H1 (cell line): ENCODE results near the gene BLNK. TPM values are rescaled to one million over a fixed set of nuclear protein-coding genes. Genes with fewer than 3 reads are reported as not detected.

Source experiments
- CTCF ChIA-PET: fragments of 300-600 bp; sonication (Branson Sonifier 250); formaldehyde crosslinking; loops from one replicate; lab custom pipeline; 2021; ENCODE audit not compliant: partially characterized antibody; lab: Charles Lee
- POLR2A ChIA-PET: fragments of 300-600 bp; sonication (Branson Sonifier 250); formaldehyde crosslinking; loops from one replicate; lab custom pipeline; 2021; ENCODE audit warnings: inconsistent platforms; ENCODE audit not compliant: partially characterized antibody; lab: Charles Lee
- DNase-seq, 2 experiments: peaks; one replicate each; pipeline versions ENCODE4 v3.0.0 to v3.0.0-alpha.2; 2010 to 2022; ENCODE audit warnings: low spot score in 2 of 2, low read depth in 1 of 2, mixed read lengths in 1 of 2
- FAIRE-seq: peaks from 2 replicates; lab custom pipeline; 2011; peaks lifted over from hg19 to GRCh38; lab: Jason Lieb, UNC
- H2AFZ ChIP-seq: 2 replicates; pipeline ENCODE4 v1.8.1; 2012; ENCODE audit warnings: low read length, inconsistent platforms
- H2AK5ac ChIP-seq: 2 replicates; pipeline ENCODE4 v1.6.1; 2013; ENCODE audit warnings: low read depth, low read length
- H2BK120ac ChIP-seq: replicated peaks from 2 replicates; pipeline ENCODE3; 2013; ENCODE audit warnings: low read depth, low read length, inconsistent platforms
- H2BK12ac ChIP-seq: 2 replicates; pipeline ENCODE4 v1.6.1; 2013; ENCODE audit warnings: low read depth, low read length
- H2BK15ac ChIP-seq: 2 replicates; pipeline ENCODE4 v1.6.1; 2013; ENCODE audit warnings: low read length
- H2BK20ac ChIP-seq: 2 replicates; pipeline ENCODE4 v1.6.1; 2013; ENCODE audit warnings: low read length
- H2BK5ac ChIP-seq: 2 replicates; pipeline ENCODE4 v1.6.1; 2013; ENCODE audit warnings: low read depth, low read length
- H3K14ac ChIP-seq: 2 replicates; pipeline ENCODE4 v1.6.1; 2013; ENCODE audit warnings: inconsistent platforms; ENCODE audit not compliant: insufficient read length
- H3K18ac ChIP-seq: 2 replicates; pipeline ENCODE4 v1.6.1; 2013; ENCODE audit warnings: low read length; ENCODE audit errors: extremely low read depth
- H3K23ac ChIP-seq: 2 replicates; pipeline ENCODE4 v1.6.1; 2013; ENCODE audit warnings: inconsistent platforms; ENCODE audit not compliant: insufficient read length
- H3K23me2 ChIP-seq: 2 replicates; pipeline ENCODE4 v1.6.1; 2013; ENCODE audit warnings: low read depth, low read length
- H3K27ac ChIP-seq: 2 replicates; pipeline ENCODE4 v1.6.1; 2011; ENCODE audit warnings: low read depth, low read length, inconsistent platforms
- H3K27me3 ChIP-seq, 4 experiments: replicated peaks in 1 of 4; 1 replicate in 1 of 4; 2 replicates in 3 of 4; pipeline versions ENCODE4 v1.6.1 to v1.8.1; 2011 to 2013; ENCODE audit warnings: low read length in 3 of 4, mild to moderate bottlenecking in 3 of 4, inconsistent platforms in 2 of 4, mixed read lengths in 2 of 4, moderate library complexity in 1 of 4; ENCODE audit not compliant: control insufficient read depth in 3 of 4, insufficient read depth in 3 of 4; ENCODE audit errors: extremely low read depth in 1 of 4
- H3K36me3 ChIP-seq, 4 experiments: 2 replicates each; pipeline versions ENCODE4 v1.6.1 to v1.8.1; 2011 to 2013; ENCODE audit warnings: mild to moderate bottlenecking in 4 of 4, low read length in 3 of 4, moderate library complexity in 2 of 4, control low read depth in 1 of 4, inconsistent platforms in 1 of 4; ENCODE audit not compliant: insufficient read depth in 4 of 4, control insufficient read depth in 2 of 4
- H3K4ac ChIP-seq: replicated peaks from 2 replicates; pipeline ENCODE3; 2013; ENCODE audit warnings: low read length, low read depth, mixed read lengths, inconsistent platforms; ENCODE audit not compliant: insufficient read length
- H3K4me1 ChIP-seq, 4 experiments: replicated peaks in 1 of 4; 1 replicate in 1 of 4; 2 replicates in 3 of 4; pipeline versions ENCODE4 v1.6.1 to v1.8.1; 2011 to 2013; ENCODE audit warnings: low read length in 3 of 4, inconsistent platforms in 2 of 4, mixed read lengths in 1 of 4; ENCODE audit not compliant: insufficient read depth in 4 of 4, control insufficient read depth in 3 of 4
- H3K4me2 ChIP-seq, 2 experiments: 2 replicates each; pipeline versions ENCODE4 v1.6.1 to v1.8.1; 2011 to 2013; ENCODE audit warnings: low read depth in 2 of 2, low read length in 2 of 2, control low read depth in 1 of 2, inconsistent platforms in 1 of 2, mild to moderate bottlenecking in 1 of 2; ENCODE audit not compliant: insufficient read depth in 1 of 2
- H3K4me3 ChIP-seq, 4 experiments: fragments of 200-600, 300-600 bp in 1 of 4; sonication (generic), shearing (Covaris generic), sonication (Bioruptor Twin) in 1 of 4; 2 replicates each; pipeline versions ENCODE4 v1.5.1 to v1.8.1; 2011 to 2016; ENCODE audit warnings: low read length in 4 of 4, low read depth in 3 of 4, control low read depth in 2 of 4, inconsistent platforms in 2 of 4, mild to moderate bottlenecking in 2 of 4, mixed read lengths in 1 of 4, moderate library complexity in 1 of 4; ENCODE audit not compliant: insufficient read depth in 2 of 4; ENCODE audit errors: extremely low read depth in 1 of 4
- H3K56ac ChIP-seq: replicated peaks from 2 replicates; pipeline ENCODE3; 2013; ENCODE audit warnings: low read depth, mild to moderate bottlenecking, mixed read lengths, low read length, inconsistent platforms; ENCODE audit not compliant: insufficient read length
- H3K79me1 ChIP-seq: 2 replicates; pipeline ENCODE4 v1.6.1; 2013; ENCODE audit warnings: low read depth, low read length, control low read depth
- H3K79me2 ChIP-seq, 2 experiments: 2 replicates each; pipeline versions ENCODE4 v1.6.1 to v1.8.1; 2012 to 2013; ENCODE audit warnings: low read length in 2 of 2, mild to moderate bottlenecking in 2 of 2, inconsistent platforms in 1 of 2; ENCODE audit not compliant: insufficient read depth in 2 of 2, control insufficient read depth in 1 of 2
- H3K9ac ChIP-seq, 4 experiments: replicated peaks in 1 of 4; 1 replicate in 1 of 4; 2 replicates in 3 of 4; pipeline versions ENCODE4 v1.6.1 to v1.8.1; 2011 to 2013; ENCODE audit warnings: low read depth in 3 of 4, low read length in 3 of 4, control low read depth in 2 of 4, mild to moderate bottlenecking in 2 of 4, moderate library complexity in 2 of 4, inconsistent platforms in 1 of 4; ENCODE audit errors: extremely low read depth in 1 of 4
- H3K9me3 ChIP-seq, 2 experiments: 2 replicates each; pipeline versions ENCODE4 v1.6.1 to v1.8.1; 2012 to 2013; ENCODE audit warnings: mild to moderate bottlenecking in 2 of 2, moderate library complexity in 2 of 2, control low read depth in 1 of 2, inconsistent platforms in 1 of 2, low read depth in 1 of 2, low read length in 1 of 2, mixed read lengths in 1 of 2; ENCODE audit not compliant: insufficient read depth in 2 of 2
- H4K20me1 ChIP-seq, 2 experiments: replicated peaks in 1 of 2; 2 replicates each; pipeline versions ENCODE3 to v1.8.1; 2011 to 2013; ENCODE audit warnings: inconsistent platforms in 2 of 2, low read length in 2 of 2, mild to moderate bottlenecking in 1 of 2; ENCODE audit not compliant: insufficient read depth in 2 of 2, control insufficient read depth in 1 of 2
- H4K5ac ChIP-seq: 2 replicates; pipeline ENCODE4 v1.6.1; 2013; ENCODE audit warnings: low read length, low read depth, mixed read lengths, inconsistent platforms; ENCODE audit not compliant: insufficient read length
- H4K8ac ChIP-seq: 2 replicates; pipeline ENCODE4 v1.8.0; 2013; ENCODE audit warnings: mild to moderate bottlenecking, moderate library complexity, low read length, inconsistent platforms; ENCODE audit not compliant: insufficient read depth; ENCODE audit errors: extremely low read depth
- H4K91ac ChIP-seq: replicated peaks from 2 replicates; pipeline ENCODE3; 2013; ENCODE audit warnings: low read length, mixed read lengths, inconsistent platforms; ENCODE audit not compliant: insufficient read length
- GABPA ChIP-seq: IDR thresholded peaks from 2 replicates; pipeline ENCODE4 v1.6.1; 2011; ENCODE audit warnings: mild to moderate bottlenecking, low read length, moderate library complexity, borderline replicate concordance; ENCODE audit not compliant: insufficient read depth
- KDM1A ChIP-seq: fragments of 200-600, 300-600 bp; sonication (generic); IDR thresholded peaks from 2 replicates; pipeline ENCODE4 v1.7.1; 2016; ENCODE audit warnings: mild to moderate bottlenecking, low read length, borderline replicate concordance
- SAP30 ChIP-seq: fragments of 300-600 bp; sonication (generic); IDR thresholded peaks from 2 replicates; pipeline ENCODE4 v1.7.1; 2012; ENCODE audit warnings: low read length, moderate library complexity, mild to moderate bottlenecking, inconsistent platforms; ENCODE audit not compliant: insufficient read depth, insufficient replicate concordance
- WGBS, 2 experiments: shearing (Covaris generic) in 1 of 2; methylation state at CpG; one replicate each; pipeline versions ENCODE4 v1.1.6 to v1.1.7; 2013 to 2015; ENCODE audit warnings: low lambda C conversion rate in 2 of 2, mixed read lengths in 2 of 2, inconsistent platforms in 1 of 2, low coverage in 1 of 2, missing lambda C conversion rate in 1 of 2; ENCODE audit not compliant: insufficient replicate concordance in 2 of 2, insufficient coverage in 1 of 2, insufficient read length in 1 of 2; ENCODE audit errors: extremely low coverage in 1 of 2, missing lambda C conversion rate in 1 of 2; 5-methylcytosine and 5-hydroxymethylcytosine counted together
- polyA plus RNA-seq, 7 experiments: library from polyadenylated mRNA; depleted of rRNA in 3 of 7; stranded (reverse) in 5 of 7; unstranded in 2 of 7; fragments of >200 nt in 5 of 7; fragments of 200-250 nt in 2 of 7; gene quantifications; 1 replicate in 5 of 7; 2 replicates in 1 of 7; 4 replicates in 1 of 7; pipeline versions ENCODE4 v1.2.1 to v1.2.3, GENCODE V29; 2011 to 2013; ENCODE audit warnings: missing spikeins in 2 of 7, mixed read lengths in 2 of 7
- total RNA-seq: library from RNA; stranded (reverse); fragmentation: NEBNext Ultra II Directional; extraction: Animal tissue kit (Norgen Biotek cat#: 25700); gene quantifications from 2 replicates; pipeline ENCODE4 v1.2.1, GENCODE V29; 2021

The BLNK gene
- total and polyA plus RNA-seq, 2 of the 8 experiments (the other 6 are each of a cell fraction or from before 2014, with no cell fraction given): not detected

GRCh38 chr10:96261930-96262329 lies 9.4 kb downstream of the BLNK start:
- no peak overlapping the region for H2BK15ac ChIP-seq
- no peak overlapping the region for H3K4me3 ChIP-seq
- no peaks in the 10 kb centered on the region for H4K20me1 ChIP-seq
- H3K4me1 ChIP-seq: peaks cover 0 to 4% (median 0%) of the 10 kb centered on the region in 4 experiments; a peak in 2 of 7 replicates
- H2BK12ac ChIP-seq: no peak overlapping the region
- H3K56ac ChIP-seq: no peak overlapping the region
- H3K23me2 ChIP-seq: no peaks in the 10 kb centered on the region; the same call in 1 of the 2 replicates
- no peak for TF ChIP-seq GABPA
- TF ChIP-seq SAP30: no peak
- TF ChIP-seq KDM1A: no peak
- 86% methylated on average over 3 of the region's 3 CpGs; no CpG with 5 or more reads in 1 of the 2 experiments for WGBS, 2 experiments
- H2AFZ ChIP-seq: no peak overlapping the region
- no peak overlapping the region for H4K5ac ChIP-seq
- H4K8ac ChIP-seq: no peak overlapping the region
- no peak overlapping the region for H3K14ac ChIP-seq
- no peaks in the 10 kb centered on the region for H3K36me3 ChIP-seq
- no peak overlapping the region for H3K18ac ChIP-seq
- DNase-seq: no peak
- ChIA-PET POLR2A (no interaction called here), CTCF (interaction anchor here (1.2 to 2.5 kb wide), 5 partner anchors 31 to 245 kb away, joined by 3 to 13 read pairs (median 5); no protein-coding TSS in a partner anchor)
- no peak overlapping the region for H2AK5ac ChIP-seq
- no peak for FAIRE-seq
- H3K27me3 ChIP-seq: no peaks in the 10 kb centered on the region
- H3K27ac ChIP-seq: no peak overlapping the region
- H2BK5ac ChIP-seq: no peak overlapping the region
- H2BK20ac ChIP-seq: no peak overlapping the region
- no peaks in the 10 kb centered on the region for H3K79me1 ChIP-seq
- H3K23ac ChIP-seq: no peak overlapping the region
- no peaks in the 10 kb centered on the region for H3K79me2 ChIP-seq
- no peak overlapping the region for H3K4ac ChIP-seq
- no peak overlapping the region for H3K4me2 ChIP-seq
- H3K9ac ChIP-seq: no peak overlapping the region
- no peaks in the 10 kb centered on the region for H3K9me3 ChIP-seq
- H2BK120ac ChIP-seq: no peak overlapping the region
- H4K91ac ChIP-seq: no peak overlapping the region
